Hematopoietic multipotent progenitor cell treated with erythropoietin and hydrocortisone succinate and interleukin-3 and kit ligand, for 6 days (in vitro differentiated cells): ENCODE data around the gene LEFTY2.
"Not testable (repeated sequence)": the region's sequence is repeated elsewhere in the genome, so short reads cannot be mapped to it uniquely, and the experiment has no call there.

Experiments used
- DNase-seq: peaks from one replicate; pipeline ENCODE4 v3.0.0-alpha.2; 2015

The LEFTY2 gene

DNA sequence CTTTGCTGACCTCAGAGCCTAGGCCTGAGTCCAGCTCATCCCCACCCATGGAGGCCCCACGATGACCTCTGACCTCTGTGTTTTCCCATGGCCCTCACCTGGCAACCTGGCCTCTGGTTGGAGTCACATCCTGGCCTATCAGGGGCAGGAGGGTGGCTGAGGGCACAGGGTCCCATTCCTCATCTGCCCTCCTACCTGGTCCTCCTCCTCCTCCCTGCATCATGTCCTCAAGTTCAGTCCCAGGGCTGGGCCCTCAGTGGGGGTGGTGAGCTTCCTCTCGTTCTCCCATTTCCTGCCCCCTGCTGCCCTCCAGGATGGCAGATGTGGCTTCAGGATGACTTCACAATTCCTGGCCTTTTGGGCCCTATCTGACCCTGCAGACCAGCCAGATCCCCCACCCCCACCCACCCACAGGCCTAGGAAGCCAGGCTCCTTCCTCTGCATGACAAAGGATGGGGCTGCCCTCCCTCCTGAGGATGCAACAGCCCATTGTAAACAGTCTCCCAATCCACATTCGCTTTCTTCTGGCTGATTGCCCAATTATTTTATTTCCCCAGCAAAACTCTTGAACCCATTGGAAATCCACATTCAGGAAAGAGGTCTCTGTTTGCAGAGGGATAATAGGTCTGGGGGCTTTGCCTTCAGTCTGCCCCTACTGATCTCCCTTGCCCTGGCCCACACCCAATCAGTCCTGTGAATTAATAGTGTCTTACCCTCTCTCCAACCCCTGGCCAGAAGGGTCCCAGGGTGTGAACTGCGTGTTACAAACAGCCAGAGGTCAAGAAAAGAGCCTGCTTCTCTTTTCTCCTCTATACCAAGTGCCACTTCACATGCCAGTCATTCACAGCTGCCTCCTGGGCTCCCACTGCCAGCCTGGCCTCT is 41.7 kb downstream of the LEFTY2 start:
- no peak for DNase-seq

DNA sequence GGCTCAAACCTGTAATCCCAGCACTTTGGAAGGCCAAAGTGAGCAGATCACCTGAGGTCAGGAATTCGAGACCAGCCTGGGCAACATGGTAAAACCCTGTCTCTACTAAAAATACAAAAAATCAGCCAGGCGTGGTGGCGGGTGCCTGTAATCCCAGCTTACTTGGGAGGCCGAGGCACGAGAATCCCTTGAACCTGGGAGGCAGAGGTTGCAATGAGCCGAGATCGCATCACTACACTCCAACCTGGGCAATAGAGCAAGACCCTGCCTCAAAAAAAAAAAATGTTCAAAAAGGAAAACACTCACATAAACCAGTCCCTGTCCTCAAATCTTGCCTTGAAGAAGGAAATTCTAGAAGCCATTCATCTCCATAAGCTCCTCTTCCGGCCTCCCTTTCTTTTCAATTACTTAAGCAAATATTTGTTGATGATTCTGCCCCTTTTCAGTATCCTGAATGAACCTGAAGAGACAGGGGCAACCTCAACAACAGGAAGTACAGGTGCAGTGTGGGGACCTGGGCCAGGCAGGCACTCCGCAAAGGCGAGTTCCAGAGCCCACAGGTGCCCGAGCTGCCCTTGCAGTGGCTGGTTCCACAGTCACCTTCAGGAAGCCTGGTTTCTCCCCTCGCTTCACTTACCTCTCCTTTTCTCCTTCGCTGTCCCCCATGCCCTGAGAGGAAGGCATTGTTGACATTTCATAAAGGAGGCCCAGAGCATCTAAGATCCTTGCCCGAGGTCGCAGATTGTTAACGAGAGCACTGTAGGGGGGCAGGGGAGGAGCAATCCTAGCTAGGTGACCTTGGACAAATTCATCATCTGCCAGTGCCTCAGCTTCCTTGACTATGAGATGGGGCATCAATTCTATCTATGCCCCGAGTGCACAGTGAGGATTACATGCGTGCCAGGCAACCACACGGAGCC is 43.2 kb downstream of the LEFTY2 start:
- DNase-seq = no peak

DNA sequence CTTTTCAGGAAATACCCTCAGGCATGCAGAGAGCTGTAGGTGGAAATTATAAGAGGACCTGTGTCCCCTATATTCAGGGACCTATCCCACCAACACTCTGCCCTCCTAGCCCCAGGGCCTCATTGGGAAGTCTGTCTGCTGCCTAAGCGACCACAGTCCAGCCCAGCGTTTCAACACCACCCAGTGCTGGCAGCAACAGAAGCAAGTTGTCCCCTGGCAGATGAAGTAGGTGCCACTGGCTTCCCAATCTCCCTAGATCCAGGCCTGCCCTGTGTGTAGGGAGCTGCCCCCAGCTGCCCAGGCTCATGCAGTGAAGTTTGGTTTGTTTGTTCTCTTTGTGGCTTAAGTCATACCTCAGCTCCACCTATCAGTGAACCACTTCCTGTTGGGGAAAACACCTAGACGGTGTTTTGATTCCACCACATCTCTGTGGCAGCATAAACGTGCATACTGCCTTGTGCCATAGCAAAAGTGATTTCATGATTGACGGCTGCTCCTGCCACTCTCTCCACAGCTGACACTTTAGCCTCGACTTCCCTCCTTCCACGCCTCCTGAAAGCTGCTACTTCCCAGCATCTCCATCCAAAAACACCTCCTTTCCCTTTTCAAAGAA is 44.0 kb downstream of the LEFTY2 start:
- no peak for DNase-seq

DNA sequence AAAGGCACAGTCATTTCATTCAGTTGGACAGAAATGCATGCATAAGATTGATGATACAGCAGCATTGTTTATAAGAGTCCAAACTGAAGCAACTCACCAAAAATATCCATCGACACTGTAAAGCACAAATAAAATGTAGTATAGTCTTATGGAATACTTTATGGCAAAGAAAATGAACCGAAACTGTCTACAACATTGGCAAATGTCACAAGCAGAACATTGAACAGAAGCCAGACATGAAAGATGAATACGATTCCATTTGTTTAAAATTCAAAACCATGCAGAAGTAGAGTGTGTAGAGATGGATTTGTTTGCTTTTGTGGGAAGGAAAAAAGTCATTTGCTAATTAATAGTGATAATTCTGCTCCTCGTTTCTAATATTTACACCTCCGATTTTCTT is 44.5 kb downstream of the LEFTY2 start:
- DNase-seq = no peak

DNA sequence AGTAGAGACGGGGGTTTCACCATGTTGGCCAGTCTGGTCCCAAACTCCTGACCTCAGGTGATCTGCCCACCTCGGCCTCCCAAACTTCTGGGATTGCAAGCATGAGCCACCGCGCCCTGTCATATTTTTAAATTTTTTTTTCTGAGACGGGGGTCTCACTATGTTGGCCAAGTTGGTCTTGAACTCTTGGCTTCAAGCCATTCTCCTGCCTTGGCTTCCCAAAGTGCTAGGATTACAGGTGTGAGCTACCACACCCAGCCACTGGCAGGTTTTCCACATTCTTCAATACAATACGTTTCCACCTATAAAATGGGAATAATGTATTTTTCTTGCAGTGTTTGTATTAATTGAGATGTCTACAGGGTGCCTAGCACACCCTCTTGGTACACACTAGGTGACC is 48.7 kb downstream of the LEFTY2 start:
- DNase-seq = no peak

DNA sequence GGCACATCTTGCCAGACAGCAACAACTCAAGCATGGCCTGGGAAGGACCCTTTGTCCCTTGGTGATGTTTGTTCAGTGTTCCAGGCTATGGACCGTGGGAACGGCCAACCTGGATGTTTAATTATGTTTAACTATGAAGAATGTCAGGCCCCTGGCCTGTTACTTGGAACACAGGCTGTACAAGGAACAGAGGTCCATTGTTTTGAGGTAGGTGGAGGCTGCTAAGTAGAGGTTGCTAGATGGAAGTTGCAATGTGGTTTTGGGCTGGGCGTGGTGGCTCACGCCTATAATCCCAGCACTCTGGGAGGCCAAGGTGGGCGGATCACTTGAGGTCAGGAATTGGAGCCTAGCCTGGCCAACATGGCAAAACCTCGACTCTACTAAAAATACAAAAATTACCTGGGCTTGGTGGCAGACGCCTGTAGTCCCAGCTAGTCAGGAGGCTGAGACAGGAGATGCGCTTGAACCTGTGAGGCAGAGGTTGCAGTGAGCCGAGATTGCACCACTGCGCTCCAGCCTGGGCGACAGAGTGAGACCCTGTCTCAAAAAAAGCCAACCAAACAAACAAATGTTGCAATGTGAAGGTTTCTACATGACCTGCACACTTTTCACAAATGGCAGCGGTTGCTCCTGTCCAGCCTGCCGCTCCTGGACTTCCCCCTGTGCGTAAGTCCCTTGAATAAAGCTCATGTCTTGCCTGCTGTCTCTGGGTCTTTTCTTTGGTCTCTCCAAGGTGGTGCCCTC is 49.6 kb downstream of the LEFTY2 start:
- DNase-seq = peak; percentile 27

DNA sequence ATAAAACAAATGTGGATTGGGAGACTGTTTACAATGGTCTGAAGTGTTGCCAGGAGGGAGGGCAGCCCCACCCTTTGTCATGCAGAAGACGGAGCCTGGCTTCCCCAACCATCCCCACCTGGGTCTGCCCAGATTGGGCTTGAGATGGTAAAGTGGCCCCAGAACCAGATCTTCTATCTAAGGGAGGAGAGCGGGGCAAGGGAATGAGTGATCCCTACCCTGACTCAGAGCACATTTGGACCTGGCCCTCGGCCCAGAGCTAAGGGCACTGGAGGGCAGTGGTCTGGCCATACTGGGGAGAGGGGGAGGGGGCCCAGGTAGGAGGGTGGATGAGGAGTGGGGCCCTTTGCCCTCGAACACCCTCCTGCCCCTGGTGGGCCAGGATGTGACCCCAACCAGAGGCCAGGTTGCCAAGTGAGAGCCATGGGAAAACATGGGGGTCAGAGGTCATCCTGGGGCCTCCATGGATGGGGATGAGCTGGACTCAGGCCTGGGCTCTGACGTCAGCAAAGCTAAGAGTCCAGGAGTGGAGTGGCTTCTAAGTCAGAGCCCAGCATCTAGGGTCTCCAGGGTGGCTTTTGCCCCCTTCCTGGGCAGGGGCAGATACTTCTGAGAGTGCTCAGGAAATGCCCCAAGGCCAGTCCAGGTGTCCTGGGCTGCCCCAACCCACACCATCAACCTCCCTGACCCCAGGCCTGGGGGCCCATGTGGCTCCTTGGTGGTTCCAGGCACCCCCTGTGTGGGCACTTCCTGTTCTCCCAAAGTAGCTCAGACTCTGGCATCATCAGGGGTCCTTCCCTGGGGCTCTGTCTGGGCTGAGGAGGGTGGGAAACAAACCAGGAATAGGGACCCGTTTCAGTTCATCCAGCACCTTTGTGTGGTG is 50.4 kb downstream of the LEFTY2 start:
- no peak for DNase-seq

DNA sequence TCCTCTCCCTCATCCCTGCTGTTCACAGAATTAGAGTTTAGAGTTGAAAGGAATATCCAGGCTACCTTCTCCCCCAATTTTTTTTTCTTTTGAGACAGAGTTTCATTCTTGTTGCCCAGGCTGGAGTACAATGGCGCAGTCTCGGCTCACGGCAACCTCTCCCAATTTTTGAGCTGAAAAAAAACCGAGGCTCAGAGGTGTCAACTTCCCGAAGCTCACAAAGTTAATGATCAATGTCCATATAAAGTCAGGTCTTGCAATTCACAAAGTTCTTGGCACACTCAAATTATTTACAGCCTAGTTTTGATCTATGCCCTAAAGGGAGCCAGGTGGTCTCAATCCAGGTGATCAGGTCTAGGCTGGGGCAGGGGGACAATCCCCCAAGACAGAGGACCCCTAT is 51.3 kb downstream of the LEFTY2 start:
- no peak for DNase-seq

DNA sequence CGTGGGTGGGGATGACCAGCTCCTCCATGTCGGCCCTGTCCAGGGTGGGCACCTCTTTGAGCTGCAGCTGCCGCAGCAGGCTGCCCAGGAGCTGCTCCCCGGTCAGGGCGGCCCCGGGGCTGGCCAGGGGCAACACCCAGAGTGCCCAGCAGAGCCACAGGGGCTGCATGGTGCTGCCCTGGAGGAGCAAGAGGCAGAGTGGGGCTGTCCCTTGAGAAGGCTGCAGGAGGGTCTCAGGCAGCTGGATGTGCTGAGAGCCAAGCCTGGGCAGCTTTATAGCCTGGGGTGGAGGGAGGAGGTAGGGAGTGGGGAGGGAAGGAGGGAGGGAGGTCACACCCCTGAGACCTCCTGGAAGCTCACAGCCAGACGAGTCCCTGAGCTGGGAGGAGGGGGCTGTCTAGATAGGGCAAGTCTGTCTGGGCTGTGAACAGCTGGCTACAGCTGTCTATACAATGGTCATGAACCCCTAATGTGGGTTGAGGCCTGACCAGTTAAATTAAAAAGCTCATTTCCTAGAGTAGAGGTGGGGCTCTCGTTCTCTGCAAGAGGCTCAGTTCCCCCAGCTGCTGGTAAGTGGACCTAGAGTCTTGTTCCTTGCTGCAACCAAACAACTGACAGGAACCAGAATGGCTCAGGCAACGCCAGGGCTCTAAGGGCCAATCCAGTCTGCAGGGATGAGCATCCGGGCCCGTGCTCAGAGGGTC is 52.0 kb downstream of the LEFTY2 start, which contains the start of gene LEFTY1:
TSS of gene LEFTY1 (minus strand) at position 249 of the 704 bp plus-strand sequence. CDS start at position 169, 80 bp downstream.
- DNase-seq = no peak

DNA sequence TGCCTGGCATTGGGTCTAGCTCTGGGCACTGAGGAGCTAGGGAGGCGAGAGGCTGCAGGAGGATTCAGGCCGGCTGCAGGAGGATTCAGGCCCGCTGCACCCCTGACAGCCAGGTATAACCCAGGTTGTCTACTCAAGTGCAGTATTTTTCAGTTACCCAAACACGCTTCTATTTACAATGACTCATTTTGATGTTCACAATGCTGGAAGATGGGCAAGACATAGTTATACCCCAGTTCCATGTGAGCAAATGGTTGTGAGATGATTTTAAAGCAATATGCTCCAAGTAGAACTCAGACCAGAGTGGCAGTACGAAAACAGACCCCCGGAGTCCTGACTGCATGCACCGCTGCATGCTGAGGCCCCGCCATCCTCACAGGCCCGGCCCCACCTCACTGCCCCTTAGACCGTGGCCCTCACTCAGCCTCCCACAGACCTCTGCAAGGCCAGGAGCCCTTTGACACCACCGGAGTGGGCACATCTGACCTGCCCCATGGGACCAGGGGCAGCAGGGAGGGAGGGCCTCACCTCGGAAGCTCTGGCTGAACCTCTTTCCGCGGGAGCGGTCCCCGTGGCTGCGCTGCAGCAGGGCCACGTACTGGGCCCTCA is 52.6 kb downstream of the LEFTY2 start:
- DNase-seq = no peak

DNA sequence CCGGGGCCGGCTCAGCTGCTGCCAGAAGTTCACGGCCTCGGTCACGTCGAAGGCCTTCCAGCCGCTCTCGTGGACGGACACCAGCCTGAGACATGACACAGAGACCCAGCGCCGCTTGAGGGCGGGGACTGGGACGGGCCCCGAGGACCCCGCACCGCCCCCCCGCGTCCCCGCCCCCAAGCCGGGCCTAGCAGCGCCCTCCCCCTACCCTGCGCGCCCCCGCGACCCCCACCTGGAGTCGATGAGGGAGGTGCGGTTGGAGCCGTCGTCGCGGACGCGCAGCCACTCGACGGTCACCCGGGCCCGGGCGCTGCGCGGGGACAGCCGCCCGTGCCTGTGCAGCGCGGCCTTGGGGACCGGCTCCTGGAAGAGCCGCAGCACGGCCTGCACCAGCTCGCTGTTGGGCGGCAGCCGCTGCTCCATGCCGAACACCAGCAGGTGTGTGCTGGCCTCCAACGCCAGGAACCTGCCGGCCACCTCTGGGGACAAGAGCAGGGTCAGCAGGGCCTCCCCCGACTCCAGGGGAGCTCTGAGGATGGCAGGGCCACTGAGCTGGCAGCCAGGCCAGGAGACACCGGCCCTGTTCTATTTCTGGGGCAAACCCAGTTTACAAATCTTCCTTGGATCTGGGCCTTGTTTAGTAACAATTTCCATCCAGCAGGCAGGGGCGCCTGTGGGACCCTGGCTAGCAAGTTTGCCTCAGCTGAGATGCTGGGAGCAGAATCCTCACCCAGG is 53.3 kb downstream of the LEFTY2 start:
- DNase-seq = not testable (repeated sequence)

DNA sequence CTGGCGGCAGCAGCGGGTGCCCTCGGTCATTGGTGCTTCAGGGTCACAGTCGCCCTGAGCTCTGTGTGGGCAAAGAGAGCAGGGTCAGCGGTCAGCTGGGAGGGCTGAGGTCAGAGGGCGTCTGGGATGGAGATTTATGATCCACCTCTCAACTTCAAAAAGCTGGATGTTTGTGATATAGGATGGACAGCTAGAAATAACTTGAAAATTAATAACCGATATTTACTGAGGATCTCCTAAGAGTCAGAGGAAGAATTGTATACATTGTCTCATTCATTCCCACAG is 54.0 kb downstream of the LEFTY2 start:
- no peak for DNase-seq
